OCI-LY3 (cell line): ENCODE data around the gene PPP2R2B.

ENCODE experiments used
- H2AFZ ChIP-seq: fragments of 200-600, 300-600 bp; shearing (Covaris generic); 2 replicates; pipeline ENCODE4 v1.6.0; 2014; ENCODE audit warnings: antibody characterized with exemption, low read depth, low read length
- H3K27ac ChIP-seq: fragments of 200-600, 300-600 bp; sonication (generic); 2 replicates; pipeline ENCODE4 v1.5.1; 2014; ENCODE audit warnings: mild to moderate bottlenecking, low read length, moderate library complexity, mixed read lengths
- H3K27me3 ChIP-seq: fragments of 200-600, 300-600 bp; sonication (generic); 2 replicates; pipeline ENCODE4 v1.6.1; 2014; ENCODE audit warnings: low read depth, low read length, mixed read lengths
- H3K36me3 ChIP-seq: fragments of 200-600, 300-600 bp; sonication (generic); replicated peaks from 2 replicates; pipeline ENCODE3; 2014; ENCODE audit warnings: low read depth, low read length, mixed read lengths
- H3K4me1 ChIP-seq: fragments of 300-600, 200-600 bp; sonication (generic); 2 replicates; pipeline ENCODE4 v1.6.1; 2014; ENCODE audit warnings: low read length, mixed read lengths
- H3K4me2 ChIP-seq: fragments of 200-600, 300-600 bp; sonication (generic); 2 replicates; pipeline ENCODE4 v1.6.1; 2014; ENCODE audit warnings: low read length, mixed read lengths
- H3K4me3 ChIP-seq: fragments of 300-600, 200-600 bp; sonication (generic); 2 replicates; pipeline ENCODE4 v1.5.1; 2014; ENCODE audit warnings: antibody characterized with exemption, mild to moderate bottlenecking, low read length, moderate library complexity
- H3K79me2 ChIP-seq: fragments of 300-600, 200-600 bp; shearing (Covaris generic); 2 replicates; pipeline ENCODE4 v1.6.1; 2014; ENCODE audit warnings: mild to moderate bottlenecking, low read length, mixed read lengths
- H3K9ac ChIP-seq: fragments of 300-600, 200-600 bp; shearing (Covaris generic); 2 replicates; pipeline ENCODE4 v1.6.0; 2014; ENCODE audit warnings: mild to moderate bottlenecking, low read length, moderate library complexity
- H3K9me3 ChIP-seq: fragments of 200-600, 300-600 bp; shearing (Covaris generic); 2 replicates; pipeline ENCODE4 v1.6.1; 2014; ENCODE audit warnings: low read length, mixed read lengths; ENCODE audit not compliant: insufficient read depth
- H4K20me1 ChIP-seq: fragments of 200-600, 300-600 bp; sonication (generic); 2 replicates; pipeline ENCODE4 v1.6.1; 2016; ENCODE audit warnings: low read length, mixed read lengths; ENCODE audit not compliant: insufficient read depth
- EZH2phosphoT487 ChIP-seq: fragments of 200-600 bp; shearing (Covaris generic); IDR thresholded peaks from 2 replicates; pipeline ENCODE4 v1.6.1; 2018; ENCODE audit warnings: antibody characterized with exemption, mixed run types, low read depth
- TF ChIP-seq, protein P1 (sequence below): fragments of 200-600, 300-600 bp; sonication (generic); IDR thresholded peaks from 2 replicates; pipeline ENCODE4 v1.5.1; 2014; ENCODE audit warnings: antibody characterized with exemption, low read length, low read depth

The PPP2R2B gene

DNA sequence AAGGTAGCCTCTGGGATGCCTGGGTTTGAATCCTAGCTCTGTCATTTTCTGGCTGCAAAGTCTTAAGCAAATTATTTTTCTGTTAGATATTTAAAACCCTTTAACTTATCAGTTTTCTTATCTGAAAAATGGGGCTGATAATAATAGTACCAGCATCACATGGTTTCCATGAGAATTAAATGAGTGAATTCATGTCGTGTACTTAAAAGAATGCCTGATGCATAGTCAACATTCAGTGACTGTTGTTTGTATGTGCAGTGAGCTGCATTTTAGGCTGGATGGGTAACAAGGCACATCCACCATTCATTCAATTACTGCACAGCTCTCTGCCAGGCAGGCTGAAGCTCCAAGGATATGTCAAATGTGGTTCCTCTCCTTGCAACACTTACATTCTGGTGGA, 122.0 kb downstream of the PPP2R2B start:
- no peak overlapping the region for H3K4me2 ChIP-seq
- H3K79me2 ChIP-seq: no peaks in the 10 kb centered on the region
- H4K20me1 ChIP-seq: no peaks in the 10 kb centered on the region
- H3K36me3 ChIP-seq: no peaks in the 10 kb centered on the region
- H3K9me3 ChIP-seq: no peaks in the 10 kb centered on the region
- no peaks in the 10 kb centered on the region for H3K27me3 ChIP-seq
- H3K4me1 ChIP-seq: no peaks in the 10 kb centered on the region
- no peak overlapping the region for H3K9ac ChIP-seq
- H2AFZ ChIP-seq: no peak overlapping the region
- no peak overlapping the region for H3K27ac ChIP-seq
- no peak for TF ChIP-seq EZH2phosphoT487
- TF ChIP-seq, protein P1, sequence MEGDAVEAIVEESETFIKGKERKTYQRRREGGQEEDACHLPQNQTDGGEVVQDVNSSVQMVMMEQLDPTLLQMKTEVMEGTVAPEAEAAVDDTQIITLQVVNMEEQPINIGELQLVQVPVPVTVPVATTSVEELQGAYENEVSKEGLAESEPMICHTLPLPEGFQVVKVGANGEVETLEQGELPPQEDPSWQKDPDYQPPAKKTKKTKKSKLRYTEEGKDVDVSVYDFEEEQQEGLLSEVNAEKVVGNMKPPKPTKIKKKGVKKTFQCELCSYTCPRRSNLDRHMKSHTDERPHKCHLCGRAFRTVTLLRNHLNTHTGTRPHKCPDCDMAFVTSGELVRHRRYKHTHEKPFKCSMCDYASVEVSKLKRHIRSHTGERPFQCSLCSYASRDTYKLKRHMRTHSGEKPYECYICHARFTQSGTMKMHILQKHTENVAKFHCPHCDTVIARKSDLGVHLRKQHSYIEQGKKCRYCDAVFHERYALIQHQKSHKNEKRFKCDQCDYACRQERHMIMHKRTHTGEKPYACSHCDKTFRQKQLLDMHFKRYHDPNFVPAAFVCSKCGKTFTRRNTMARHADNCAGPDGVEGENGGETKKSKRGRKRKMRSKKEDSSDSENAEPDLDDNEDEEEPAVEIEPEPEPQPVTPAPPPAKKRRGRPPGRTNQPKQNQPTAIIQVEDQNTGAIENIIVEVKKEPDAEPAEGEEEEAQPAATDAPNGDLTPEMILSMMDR: no peak
- no peak overlapping the region for H3K4me3 ChIP-seq

DNA sequence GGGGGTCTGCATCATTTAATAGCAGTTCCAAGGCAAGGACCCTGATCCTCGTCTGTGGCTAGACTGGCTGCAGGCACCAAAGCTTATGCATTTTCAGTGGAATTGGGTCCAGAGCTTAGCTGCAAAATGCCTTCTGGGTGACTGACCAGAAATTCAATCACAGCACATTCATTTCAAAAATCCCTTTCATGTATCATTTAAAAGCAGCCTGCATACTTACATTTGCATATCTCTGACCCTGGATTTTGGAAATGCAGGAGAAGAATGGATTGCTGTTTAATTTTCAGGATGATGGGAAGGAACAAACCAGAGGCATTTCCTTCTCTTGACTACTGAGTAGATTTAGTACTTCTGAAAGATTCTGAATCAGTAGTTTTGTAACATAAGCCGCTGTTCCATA, 122.8 kb downstream of the PPP2R2B start:
- Histone ChIP-seq H3K36me3 (no peaks in the 10 kb centered on the region), H2AFZ (no peak overlapping the region), H4K20me1 (no peaks in the 10 kb centered on the region), H3K27me3 (no peaks in the 10 kb centered on the region), H3K9ac (no peak overlapping the region), H3K4me2 (no peak overlapping the region), H3K9me3 (no peaks in the 10 kb centered on the region), H3K4me3 (no peak overlapping the region), H3K79me2 (no peaks in the 10 kb centered on the region), H3K27ac (no peak overlapping the region), H3K4me1 (no peaks in the 10 kb centered on the region)
- no peak for TF ChIP-seq EZH2phosphoT487
- TF ChIP-seq, protein P1: no peak

DNA sequence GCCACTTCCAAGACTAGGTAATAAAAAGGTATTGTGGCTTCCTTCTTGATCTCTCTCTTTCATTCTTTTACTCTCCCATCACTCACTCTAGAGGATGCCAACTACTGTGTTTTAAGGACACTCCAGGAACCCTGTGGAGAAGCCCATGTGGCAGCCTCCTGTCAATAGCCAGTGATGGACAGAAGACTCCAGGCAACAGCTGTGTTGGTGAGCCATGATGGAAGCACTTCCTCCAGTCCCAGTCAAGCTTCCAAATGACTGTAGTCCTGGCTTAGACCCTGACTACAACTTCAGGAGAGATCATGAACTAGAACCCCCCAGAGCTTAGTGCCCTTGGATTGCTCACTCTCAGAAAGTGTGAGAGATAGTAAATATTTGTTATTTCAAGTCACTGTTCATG, 123.9 kb downstream of the PPP2R2B start:
- H3K79me2 ChIP-seq: no peaks in the 10 kb centered on the region
- H3K4me1 ChIP-seq: no peaks in the 10 kb centered on the region
- H3K27ac ChIP-seq: no peak overlapping the region
- TF ChIP-seq, protein P1: no peak
- no peak for TF ChIP-seq EZH2phosphoT487
- H3K9me3 ChIP-seq: no peaks in the 10 kb centered on the region
- no peak overlapping the region for H3K4me2 ChIP-seq
- H3K4me3 ChIP-seq: no peak overlapping the region
- no peaks in the 10 kb centered on the region for H4K20me1 ChIP-seq
- no peak overlapping the region for H2AFZ ChIP-seq
- no peaks in the 10 kb centered on the region for H3K27me3 ChIP-seq
- no peak overlapping the region for H3K9ac ChIP-seq
- H3K36me3 ChIP-seq: no peaks in the 10 kb centered on the region

DNA sequence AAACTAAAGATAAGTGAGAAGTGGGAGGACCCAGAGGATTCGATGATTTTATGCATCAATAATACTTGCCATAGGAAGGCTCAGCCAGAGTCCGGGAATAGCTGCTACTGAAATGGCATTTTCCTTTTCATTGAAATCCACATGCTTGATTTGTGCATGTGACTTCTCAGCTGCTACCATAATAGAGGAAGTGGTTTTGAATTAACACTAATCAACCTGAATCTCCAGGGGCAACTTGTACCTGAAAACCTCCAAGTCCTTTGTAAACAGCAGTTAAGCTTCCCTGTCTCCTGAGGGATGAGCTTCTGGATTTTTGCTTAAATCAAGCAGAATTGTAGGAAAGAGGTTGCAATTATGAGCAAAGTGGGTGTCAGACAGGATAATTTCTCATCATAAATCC, 124.9 kb downstream of the PPP2R2B start:
- Histone ChIP-seq H4K20me1 (no peaks in the 10 kb centered on the region), H3K27me3 (no peaks in the 10 kb centered on the region), H3K9ac (no peak overlapping the region), H3K4me1 (no peaks in the 10 kb centered on the region), H3K4me2 (no peak overlapping the region), H3K27ac (no peak overlapping the region), H3K79me2 (no peaks in the 10 kb centered on the region), H3K36me3 (no peaks in the 10 kb centered on the region), H3K9me3 (no peaks in the 10 kb centered on the region), H3K4me3 (no peak overlapping the region), H2AFZ (no peak overlapping the region)
- TF ChIP-seq, protein P1: no peak
- no peak for TF ChIP-seq EZH2phosphoT487
